GM12891 (cell line): ENCODE results near the gene ZNF777. TPM values are rescaled to one million over a fixed set of nuclear protein-coding genes. Genes with fewer than 3 reads are reported as not detected.

ENCODE experiments used
- DNase-seq: peaks from one replicate; pipeline ENCODE4 v3.0.0; 2011; ENCODE audit warnings: low spot score; ENCODE audit not compliant: insufficient read length
- FAIRE-seq: peaks from 2 replicates; lab custom pipeline; 2011; peaks lifted over from hg19 to GRCh38; lab: Jason Lieb, UNC
- PAX5 ChIP-seq: IDR thresholded peaks from 2 replicates; pipeline ENCODE4 v1.6.1; 2011; ENCODE audit warnings: low read length, moderate library complexity, mild to moderate bottlenecking; ENCODE audit not compliant: insufficient read depth, severe bottlenecking
- POLR2A ChIP-seq: IDR thresholded peaks from 2 replicates; pipeline ENCODE4 v1.6.1; 2011; ENCODE audit warnings: low read depth, low read length, control low read depth
- POLR2AphosphoS5 ChIP-seq: IDR thresholded peaks from 2 replicates; pipeline ENCODE4 v1.6.1; 2011; ENCODE audit warnings: low read depth, low read length, control low read depth
- POU2F2 ChIP-seq: IDR thresholded peaks from 2 replicates; pipeline ENCODE4 v1.6.1; 2011; ENCODE audit warnings: low read depth, mild to moderate bottlenecking, control low read depth, low read length, moderate library complexity
- SPI1 ChIP-seq: IDR thresholded peaks from 2 replicates; pipeline ENCODE4 v1.6.1; 2011; ENCODE audit warnings: low read depth, low read length, control low read depth
- TAF1 ChIP-seq: IDR thresholded peaks from 2 replicates; pipeline ENCODE4 v1.6.1; 2011; ENCODE audit warnings: low read depth, low read length, control low read depth
- polyA plus RNA-seq: library from polyadenylated mRNA; unstranded; fragments of >200 nt; gene quantifications from one replicate; pipeline ENCODE4 v1.2.1, GENCODE V29; 2012; ENCODE audit warnings: low read depth, missing spikeins, inconsistent platforms; ENCODE audit not compliant: missing spikeins

Gene ZNF777
- 6.1 TPM for polyA plus RNA-seq

DNA sequence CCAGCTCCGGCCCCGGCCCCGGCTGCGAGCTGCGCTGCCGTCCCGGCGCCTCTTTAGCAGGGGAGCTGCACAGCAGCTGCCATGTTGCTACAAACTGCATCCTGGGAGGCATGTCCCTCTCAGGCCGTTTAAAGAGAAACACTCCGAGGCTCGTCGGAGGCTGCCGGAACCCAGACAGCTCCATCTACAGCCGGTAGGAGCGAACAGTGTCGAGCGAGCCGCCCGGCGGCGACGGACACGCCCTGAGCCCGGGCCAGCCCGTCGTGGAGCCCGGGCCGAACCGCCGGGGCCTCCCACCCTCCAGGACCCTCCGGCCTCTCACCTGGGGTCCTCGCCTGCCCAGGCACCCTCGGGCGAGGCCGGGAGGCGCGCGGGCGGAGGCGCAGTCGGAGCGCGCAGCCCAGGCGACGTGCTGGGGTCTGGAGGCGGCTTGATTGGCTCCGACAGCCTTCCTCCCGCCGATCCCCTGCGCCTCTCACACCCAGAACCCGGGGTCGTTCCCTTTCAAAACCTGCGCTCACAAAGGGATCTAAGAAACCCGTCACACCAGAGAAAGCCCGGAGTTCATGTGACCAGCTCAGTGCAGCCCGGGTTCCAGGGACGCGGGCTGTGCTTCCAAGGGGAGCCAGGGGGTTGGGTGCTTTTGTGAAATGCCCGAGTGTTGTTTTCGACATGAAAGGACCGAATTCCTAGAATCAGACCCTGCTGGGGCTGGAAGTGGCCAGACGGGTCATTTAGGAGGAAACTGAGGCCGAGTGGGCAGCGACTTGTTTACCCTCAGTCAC lies at the start of gene ZNF777:
Gene ZNF777 (minus strand): TSS at position 570 of the 785 bp plus-strand sequence. CDS start 5,040 bp downstream, outside the sequence.
- no peak for TF ChIP-seq SPI1
- TF ChIP-seq PAX5 = no peak
- TF ChIP-seq POLR2AphosphoS5 = peak; percentile 59; the same call in 1 of the 2 replicates
- TF ChIP-seq POLR2A = peak; percentile 81
- no peak for TF ChIP-seq POU2F2
- peak; percentile 86 for TF ChIP-seq TAF1
- DNase-seq = peak; percentile 91
- FAIRE-seq = peak; percentile 85

DNA sequence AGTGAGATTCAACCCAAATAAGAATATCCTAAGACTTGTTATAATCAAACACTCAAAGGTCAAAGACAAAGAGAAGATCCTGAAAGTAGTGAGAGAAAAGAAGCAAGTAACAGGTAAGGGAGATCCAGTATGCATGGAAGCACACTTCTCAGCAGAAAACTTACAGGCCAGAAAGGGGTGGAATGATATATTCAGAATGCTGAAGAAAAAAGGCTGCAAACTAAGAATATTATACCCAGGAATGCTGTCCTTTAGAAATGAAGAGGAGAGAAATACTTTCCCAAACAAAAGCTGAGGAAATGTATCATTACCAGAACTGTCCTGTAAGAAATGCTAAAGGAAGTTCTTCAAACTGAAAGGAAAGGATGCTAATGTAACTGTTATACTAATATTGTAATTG lies 49.4 kb upstream of the ZNF777 start:
- FAIRE-seq (no peak), DNase-seq (no peak)
- TF ChIP-seq PAX5 (no peak), POLR2AphosphoS5 (no peak), POLR2A (no peak), TAF1 (no peak), SPI1 (no peak), POU2F2 (no peak)

DNA sequence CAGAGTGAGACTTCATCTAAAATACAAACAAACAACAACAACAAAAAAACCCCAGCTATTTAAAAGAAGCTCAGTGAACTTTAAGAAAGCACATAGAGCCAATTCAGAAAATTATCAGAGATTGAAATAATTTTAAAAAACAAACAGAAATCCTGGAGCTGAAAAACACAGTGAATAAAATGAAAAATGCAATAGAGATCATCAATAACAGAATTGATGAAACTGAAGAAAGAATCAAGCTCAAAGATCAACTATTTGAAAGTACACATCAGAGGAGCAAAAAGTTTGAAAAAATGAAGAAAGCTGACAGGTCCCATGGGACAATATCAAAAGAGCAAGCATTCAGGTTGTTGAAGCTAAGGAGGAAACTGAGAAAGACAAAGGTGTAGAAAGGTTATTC lies 48.9 kb upstream of the ZNF777 start:
- no peak for DNase-seq
- no peak for FAIRE-seq
- TF ChIP-seq POLR2A (no peak), TAF1 (no peak), PAX5 (no peak), POLR2AphosphoS5 (no peak), POU2F2 (no peak), SPI1 (no peak)

- no peak for FAIRE-seq
- no peak for TF ChIP-seq SPI1
- TF ChIP-seq PAX5 = no peak
- TF ChIP-seq POLR2AphosphoS5 = no peak
- TF ChIP-seq POU2F2 = no peak
- no peak for TF ChIP-seq POLR2A
- TF ChIP-seq TAF1 = no peak
Measured at GRCh38 chr7:149505551-149505950, 44.7 kb upstream of the ZNF777 start.

DNA sequence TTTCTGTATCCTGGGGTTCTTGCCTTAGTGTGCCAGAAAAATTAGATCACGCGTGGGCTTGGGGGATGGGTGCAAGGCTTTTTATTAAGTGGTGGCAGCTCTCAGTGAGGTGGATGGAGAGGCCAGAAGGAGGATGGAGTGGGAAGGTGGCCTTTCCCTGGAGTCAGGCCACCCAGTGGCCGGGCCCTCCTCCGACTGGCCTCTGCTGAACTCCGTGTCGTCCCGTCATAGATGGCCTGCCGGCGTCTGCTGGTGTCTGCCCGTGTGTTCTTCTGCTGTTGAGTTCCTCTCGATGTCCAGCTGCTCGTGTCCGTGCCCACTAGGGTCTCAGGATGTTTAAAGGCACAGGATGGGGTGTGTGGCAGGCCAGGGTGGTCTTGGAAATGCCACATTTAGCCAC lies 40.8 kb upstream of the ZNF777 start:
- FAIRE-seq (no peak), DNase-seq (no peak)
- TF ChIP-seq TAF1 (no peak), SPI1 (no peak), POLR2A (no peak), PAX5 (no peak), POU2F2 (no peak), POLR2AphosphoS5 (no peak)

More at GRCh38 chr7:149505551-149505950, 44.7 kb upstream of the ZNF777 start:
- DNase-seq = no peak

GRCh38 chr7:149500910-149501309 lies 40.0 kb upstream of the ZNF777 start:
- no peak for TF ChIP-seq TAF1
- TF ChIP-seq PAX5 = no peak
- no peak for TF ChIP-seq SPI1
- TF ChIP-seq POLR2AphosphoS5 = no peak
- DNase-seq (no peak), FAIRE-seq (no peak)

DNA sequence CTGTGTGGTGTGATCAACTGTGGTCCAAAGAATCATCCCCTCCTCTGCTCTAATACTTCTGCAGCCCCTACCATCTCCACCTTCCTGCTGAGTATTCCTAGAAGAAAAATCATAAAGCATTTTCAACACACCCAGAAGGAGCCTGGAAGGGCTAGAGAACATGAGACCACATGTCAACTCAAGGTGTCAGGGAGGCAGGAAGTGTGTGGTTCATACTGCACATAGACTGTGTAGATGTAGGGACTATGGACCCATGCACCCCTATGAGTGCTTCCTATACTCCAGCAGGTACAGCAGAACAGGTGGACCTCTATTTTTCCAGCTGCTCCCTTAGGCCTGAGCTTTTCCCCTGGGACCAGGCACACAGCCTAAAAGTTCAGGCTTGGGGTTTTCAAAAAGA lies 39.3 kb upstream of the ZNF777 start:
- TF ChIP-seq POU2F2 = no peak
- TF ChIP-seq PAX5 = no peak
- TF ChIP-seq SPI1 = no peak
- no peak for TF ChIP-seq POLR2AphosphoS5
- TF ChIP-seq TAF1 = no peak
- no peak for TF ChIP-seq POLR2A
- FAIRE-seq (no peak), DNase-seq (no peak)

DNA sequence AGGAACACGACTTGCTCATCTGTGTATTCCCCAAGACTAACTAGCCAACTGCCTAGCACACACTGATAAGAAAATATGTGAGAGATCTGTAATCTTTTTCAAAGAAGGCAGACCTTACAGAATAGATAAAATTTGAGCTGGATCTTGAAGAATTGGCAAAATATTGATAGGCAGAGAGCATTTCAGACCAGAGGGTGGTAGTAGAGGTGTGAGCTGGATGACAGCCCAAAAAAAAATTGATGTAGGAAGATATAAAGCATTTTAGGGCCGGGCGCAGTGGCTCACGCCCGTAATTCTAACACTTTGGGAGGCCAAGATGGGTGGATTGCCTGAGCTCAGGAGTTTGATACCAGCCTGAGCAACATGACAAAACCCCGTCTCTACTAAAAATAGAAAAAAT lies 37.9 kb upstream of the ZNF777 start:
- TF ChIP-seq PAX5 (no peak), TAF1 (no peak), POU2F2 (no peak), POLR2AphosphoS5 (no peak), SPI1 (no peak), POLR2A (no peak)
- DNase-seq (no peak), FAIRE-seq (no peak)

DNA sequence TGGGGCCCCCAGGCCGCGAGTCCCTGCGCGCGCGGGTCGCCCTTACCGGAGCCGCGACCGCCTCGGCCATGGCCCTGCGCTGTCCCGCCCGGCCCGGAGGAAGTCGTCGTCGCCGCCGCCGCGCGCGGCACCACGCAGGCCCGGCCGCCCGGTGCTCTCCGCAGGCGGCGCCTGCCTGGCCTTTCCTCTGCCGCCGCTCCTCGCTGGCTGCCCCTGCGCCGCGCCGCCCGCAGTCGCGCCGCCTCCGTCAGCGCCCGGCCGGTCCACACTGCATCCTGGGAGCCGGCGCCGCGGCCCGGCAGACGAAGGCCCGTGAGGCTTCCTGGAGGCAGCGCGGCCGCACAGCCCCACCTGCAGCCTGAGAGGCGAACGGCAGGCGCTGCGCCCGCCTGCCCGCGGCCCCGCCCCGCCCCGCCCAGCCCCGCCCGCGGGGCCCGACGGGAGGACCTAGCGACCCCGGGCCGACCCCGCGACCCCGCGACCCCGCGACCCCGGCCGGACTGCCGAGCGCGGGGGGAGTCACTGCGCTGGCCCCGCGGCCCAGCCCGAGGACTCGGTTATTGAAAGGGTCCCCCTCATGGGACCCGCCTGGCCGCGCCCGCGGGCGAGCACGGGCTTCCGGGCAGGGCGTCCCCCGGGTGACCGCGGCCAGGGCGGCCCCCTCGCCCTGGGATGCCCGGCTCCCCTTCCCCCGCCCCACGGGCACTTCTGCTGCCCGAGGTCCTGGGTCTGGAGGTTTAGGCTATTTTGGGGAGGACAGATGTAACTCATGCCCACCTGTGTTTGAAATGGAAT lies 36.8 kb upstream of the ZNF777 start, which contains the start of gene ZNF746:
Gene ZNF746 (minus strand): TSS at position 343 of the 795 bp plus-strand sequence. CDS start 273 bp downstream, at position 70.
- FAIRE-seq (peak; percentile 63), DNase-seq (peak; percentile 97)
- peak; percentile 29; the same call in 1 of the 2 replicates for TF ChIP-seq POU2F2
- TF ChIP-seq PAX5 = peak; percentile 40
- no peak for TF ChIP-seq POLR2A
